ENCODE data around the gene PTRHD1.

Gene PTRHD1

GRCh38 chr2:24747299-24747698 lies 45.9 kb downstream of the PTRHD1 start:
- ChIA-PET POLR2A (no interaction called here), CTCF (no interaction called here)
- no peak for DNase-seq
- H3K27ac ChIP-seq (ENCODE audit: insufficient read depth in 1 of 2, low read depth in 1 of 2, low read length in 2 of 2, poor library complexity in 1 of 2, severe bottlenecking in 2 of 2), result no peak overlapping the region
- H3K36me3 ChIP-seq (ENCODE audit: control insufficient read depth in 4 of 4, insufficient read depth in 4 of 4, low read length in 3 of 4), result peaks cover 4 to 26% (median 10%) of the 10 kb centered on the region in 4 experiments
- H3K4me3 ChIP-seq (ENCODE audit: control insufficient read depth in 1 of 7, extremely low read depth in 1 of 7, insufficient read depth in 4 of 7, low read depth in 2 of 7, low read length in 6 of 7), result no peak overlapping the region
- no peaks in the 10 kb centered on the region for H3K4me1 ChIP-seq (ENCODE audit: control extremely low read depth in 1 of 4, control insufficient read depth in 4 of 4, insufficient read depth in 4 of 4, low read length in 3 of 4)
- no peaks in the 10 kb centered on the region for H3K27me3 ChIP-seq (replicated peaks in 2 of 5; ENCODE audit: control insufficient read depth in 4 of 5, insufficient read depth in 5 of 5, low read length in 4 of 5)
- H3K9me3 ChIP-seq (ENCODE audit: control extremely low read depth in 1 of 5, control insufficient read depth in 4 of 5, insufficient read depth in 2 of 5, low read depth in 1 of 5, low read length in 4 of 5), result no peaks in the 10 kb centered on the region
- 100% methylated on average over 3 of the region's 3 CpGs for WGBS (ENCODE audit: insufficient coverage)

GRCh38 chr2:24745825-24746224 lies 47.4 kb downstream of the PTRHD1 start:
- Histone ChIP-seq H3K27ac (ENCODE audit: insufficient read depth in 1 of 2, low read depth in 1 of 2, low read length in 2 of 2, poor library complexity in 1 of 2, severe bottlenecking in 2 of 2) (no peak overlapping the region), H3K27me3 (replicated peaks in 2 of 5; ENCODE audit: control insufficient read depth in 4 of 5, insufficient read depth in 5 of 5, low read length in 4 of 5) (no peaks in the 10 kb centered on the region), H3K36me3 (ENCODE audit: control insufficient read depth in 4 of 4, insufficient read depth in 4 of 4, low read length in 3 of 4) (peaks cover 4 to 30% (median 15%) of the 10 kb centered on the region in 4 experiments), H3K4me3 (ENCODE audit: control insufficient read depth in 1 of 7, extremely low read depth in 1 of 7, insufficient read depth in 4 of 7, low read depth in 2 of 7, low read length in 6 of 7) (no peak overlapping the region), H3K9me3 (ENCODE audit: control extremely low read depth in 1 of 5, control insufficient read depth in 4 of 5, insufficient read depth in 2 of 5, low read depth in 1 of 5, low read length in 4 of 5) (no peaks in the 10 kb centered on the region), H3K4me1 (ENCODE audit: control extremely low read depth in 1 of 4, control insufficient read depth in 4 of 4, insufficient read depth in 4 of 4, low read length in 3 of 4) (no peaks in the 10 kb centered on the region)
- ChIA-PET POLR2A (no interaction called here), CTCF (no interaction called here)
- 100% methylated on average over 2 of the region's 2 CpGs for WGBS (ENCODE audit: insufficient coverage)
- no peak for DNase-seq

- ChIA-PET CTCF (no interaction called here), POLR2A (no interaction called here)
- WGBS (ENCODE audit: insufficient coverage), result 100% methylated on average over 1 of the region's 1 CpG
- Histone ChIP-seq H3K4me3 (ENCODE audit: control insufficient read depth in 1 of 7, extremely low read depth in 1 of 7, insufficient read depth in 4 of 7, low read depth in 2 of 7, low read length in 6 of 7) (no peak overlapping the region), H3K4me1 (ENCODE audit: control extremely low read depth in 1 of 4, control insufficient read depth in 4 of 4, insufficient read depth in 4 of 4, low read length in 3 of 4) (no peaks in the 10 kb centered on the region), H3K9me3 (ENCODE audit: control extremely low read depth in 1 of 5, control insufficient read depth in 4 of 5, insufficient read depth in 2 of 5, low read depth in 1 of 5, low read length in 4 of 5) (no peaks in the 10 kb centered on the region), H3K27me3 (replicated peaks in 2 of 5; ENCODE audit: control insufficient read depth in 4 of 5, insufficient read depth in 5 of 5, low read length in 4 of 5) (no peaks in the 10 kb centered on the region), H3K27ac (ENCODE audit: insufficient read depth in 1 of 2, low read depth in 1 of 2, low read length in 2 of 2, poor library complexity in 1 of 2, severe bottlenecking in 2 of 2) (no peak overlapping the region), H3K36me3 (ENCODE audit: control insufficient read depth in 4 of 4, insufficient read depth in 4 of 4, low read length in 3 of 4) (peaks cover 4 to 34% (median 16%) of the 10 kb centered on the region in 4 experiments)
- DNase-seq, result no peak
These were observed 48.8 kb downstream of the PTRHD1 start for GRCh38 chr2:24744356-24744755.

- WGBS (ENCODE audit: insufficient coverage), result 100% methylated on average over 1 of the region's 3 CpGs
- DNase-seq, result no peak
- POLR2A ChIA-PET, result no interaction called here
These were observed 49.3 kb downstream of the PTRHD1 start for GRCh38 chr2:24743924-24744323.

GRCh38 chr2:24742730-24743129 lies 50.5 kb downstream of the PTRHD1 start:
- H3K27ac ChIP-seq (ENCODE audit: insufficient read depth in 1 of 2, low read depth in 1 of 2, low read length in 2 of 2, poor library complexity in 1 of 2, severe bottlenecking in 2 of 2), result no peak overlapping the region
- no peak overlapping the region for H3K4me3 ChIP-seq (ENCODE audit: control insufficient read depth in 1 of 7, extremely low read depth in 1 of 7, insufficient read depth in 4 of 7, low read depth in 2 of 7, low read length in 6 of 7)
- ChIA-PET CTCF (interaction anchor here (1.5 kb wide), 1 partner anchor 30 kb away, joined by 3 read pairs; no protein-coding TSS in a partner anchor), POLR2A (no interaction called here)
- WGBS (ENCODE audit: insufficient coverage), result no CpG with 5 or more reads among the region's 1 CpG
- peaks cover 2 to 30% (median 14%) of the 10 kb centered on the region in 4 experiments for H3K36me3 ChIP-seq (ENCODE audit: control insufficient read depth in 4 of 4, insufficient read depth in 4 of 4, low read length in 3 of 4)
- no peak for DNase-seq
- no peaks in the 10 kb centered on the region for H3K4me1 ChIP-seq (ENCODE audit: control extremely low read depth in 1 of 4, control insufficient read depth in 4 of 4, insufficient read depth in 4 of 4, low read length in 3 of 4)
- no peaks in the 10 kb centered on the region for H3K9me3 ChIP-seq (ENCODE audit: control extremely low read depth in 1 of 5, control insufficient read depth in 4 of 5, insufficient read depth in 2 of 5, low read depth in 1 of 5, low read length in 4 of 5)
- H3K27me3 ChIP-seq (replicated peaks in 2 of 5; ENCODE audit: control insufficient read depth in 4 of 5, insufficient read depth in 5 of 5, low read length in 4 of 5), result no peaks in the 10 kb centered on the region

More at GRCh38 chr2:24743924-24744323, 49.3 kb downstream of the PTRHD1 start:
- Histone ChIP-seq H3K36me3 (ENCODE audit: control insufficient read depth in 4 of 4, insufficient read depth in 4 of 4, low read length in 3 of 4) (peaks cover 2 to 30% (median 14%) of the 10 kb centered on the region in 4 experiments), H3K9me3 (ENCODE audit: control extremely low read depth in 1 of 5, control insufficient read depth in 4 of 5, insufficient read depth in 2 of 5, low read depth in 1 of 5, low read length in 4 of 5) (no peaks in the 10 kb centered on the region), H3K4me3 (ENCODE audit: control insufficient read depth in 1 of 7, extremely low read depth in 1 of 7, insufficient read depth in 4 of 7, low read depth in 2 of 7, low read length in 6 of 7) (no peak overlapping the region), H3K27me3 (replicated peaks in 2 of 5; ENCODE audit: control insufficient read depth in 4 of 5, insufficient read depth in 5 of 5, low read length in 4 of 5) (no peaks in the 10 kb centered on the region), H3K27ac (ENCODE audit: insufficient read depth in 1 of 2, low read depth in 1 of 2, low read length in 2 of 2, poor library complexity in 1 of 2, severe bottlenecking in 2 of 2) (no peak overlapping the region), H3K4me1 (ENCODE audit: control extremely low read depth in 1 of 4, control insufficient read depth in 4 of 4, insufficient read depth in 4 of 4, low read length in 3 of 4) (no peaks in the 10 kb centered on the region)
- CTCF ChIA-PET, result no interaction called here

GRCh38 chr2:24740142-24740541 lies 53.0 kb downstream of the PTRHD1 start:
- CTCF ChIA-PET, result no interaction called here
- H3K27ac ChIP-seq (ENCODE audit: insufficient read depth in 1 of 2, low read depth in 1 of 2, low read length in 2 of 2, poor library complexity in 1 of 2, severe bottlenecking in 2 of 2), result no peak overlapping the region

More at GRCh38 chr2:24740142-24740541, 53.0 kb downstream of the PTRHD1 start:
- no peak for DNase-seq
- H3K4me1 ChIP-seq (ENCODE audit: control extremely low read depth in 1 of 4, control insufficient read depth in 4 of 4, insufficient read depth in 4 of 4, low read length in 3 of 4), result no peaks in the 10 kb centered on the region
- H3K9me3 ChIP-seq (ENCODE audit: control extremely low read depth in 1 of 5, control insufficient read depth in 4 of 5, insufficient read depth in 2 of 5, low read depth in 1 of 5, low read length in 4 of 5), result no peaks in the 10 kb centered on the region
- WGBS (ENCODE audit: insufficient coverage), result no CpG with 5 or more reads among the region's 1 CpG
- POLR2A ChIA-PET, result no interaction called here
- H3K36me3 ChIP-seq (ENCODE audit: control insufficient read depth in 4 of 4, insufficient read depth in 4 of 4, low read length in 3 of 4), result peaks cover 2 to 23% (median 14%) of the 10 kb centered on the region in 4 experiments
- no peaks in the 10 kb centered on the region for H3K27me3 ChIP-seq (replicated peaks in 2 of 5; ENCODE audit: control insufficient read depth in 4 of 5, insufficient read depth in 5 of 5, low read length in 4 of 5)
- no peak overlapping the region for H3K4me3 ChIP-seq (ENCODE audit: control insufficient read depth in 1 of 7, extremely low read depth in 1 of 7, insufficient read depth in 4 of 7, low read depth in 2 of 7, low read length in 6 of 7)

Measured in common myeloid progenitor, CD34-positive (primary cell).